ENCODE data around the gene KARS1. TPM values are rescaled to one million over a fixed set of nuclear protein-coding genes. Genes with fewer than 3 reads are reported as not detected.
"Not testable (repeated sequence)": the region's sequence is repeated elsewhere in the genome, so short reads cannot be mapped to it uniquely, and the experiment has no call there.

The KARS1 gene
- total and polyA plus RNA-seq, 9 donors = 55.6 to 189 (median 92.8) TPM

DNA sequence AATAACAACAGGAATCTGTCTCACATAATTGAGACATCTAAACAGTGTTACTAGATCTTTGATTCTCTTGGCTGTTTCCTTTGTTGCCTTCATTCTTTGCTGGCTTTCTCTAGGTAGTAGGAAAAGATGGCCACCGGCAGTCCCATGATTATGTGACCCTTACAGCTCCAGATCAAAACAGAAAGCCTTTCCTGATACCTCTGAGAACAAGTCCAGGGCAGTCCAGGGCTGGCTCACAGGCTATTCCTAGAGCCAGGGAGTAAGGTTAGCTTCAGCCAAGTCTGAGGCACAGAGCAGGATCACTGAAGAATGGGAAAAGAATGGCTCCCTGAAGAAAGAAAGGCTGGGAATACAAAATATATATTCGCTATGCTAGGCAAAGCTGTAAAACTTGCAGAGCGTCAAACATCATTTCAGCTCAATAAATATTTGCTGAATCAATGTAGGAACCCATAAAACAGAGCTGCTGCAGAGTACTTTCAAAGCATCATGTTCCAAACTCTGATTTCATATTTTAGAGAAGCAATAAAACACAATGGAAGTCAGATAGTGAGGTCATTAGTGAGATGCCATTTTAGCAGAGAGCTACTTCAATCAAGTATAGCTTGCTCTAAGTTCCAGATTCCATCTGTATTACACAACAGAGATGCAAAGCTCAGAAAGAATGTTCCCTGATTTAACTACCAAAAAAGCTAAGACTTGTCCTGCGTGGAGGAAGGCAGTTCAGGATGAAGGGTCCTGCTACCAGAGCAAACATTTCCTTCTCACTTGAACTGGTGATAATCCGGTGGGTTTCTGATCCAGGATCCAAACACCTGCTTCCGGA is 47.8 kb downstream of the KARS1 start:
- TF ChIP-seq POLR2A (IDR thresholded peaks at IDR 0.05) = no peak
- TF ChIP-seq EP300 (IDR thresholded peaks at IDR 0.05) = no peak
- TF ChIP-seq, protein P1, sequence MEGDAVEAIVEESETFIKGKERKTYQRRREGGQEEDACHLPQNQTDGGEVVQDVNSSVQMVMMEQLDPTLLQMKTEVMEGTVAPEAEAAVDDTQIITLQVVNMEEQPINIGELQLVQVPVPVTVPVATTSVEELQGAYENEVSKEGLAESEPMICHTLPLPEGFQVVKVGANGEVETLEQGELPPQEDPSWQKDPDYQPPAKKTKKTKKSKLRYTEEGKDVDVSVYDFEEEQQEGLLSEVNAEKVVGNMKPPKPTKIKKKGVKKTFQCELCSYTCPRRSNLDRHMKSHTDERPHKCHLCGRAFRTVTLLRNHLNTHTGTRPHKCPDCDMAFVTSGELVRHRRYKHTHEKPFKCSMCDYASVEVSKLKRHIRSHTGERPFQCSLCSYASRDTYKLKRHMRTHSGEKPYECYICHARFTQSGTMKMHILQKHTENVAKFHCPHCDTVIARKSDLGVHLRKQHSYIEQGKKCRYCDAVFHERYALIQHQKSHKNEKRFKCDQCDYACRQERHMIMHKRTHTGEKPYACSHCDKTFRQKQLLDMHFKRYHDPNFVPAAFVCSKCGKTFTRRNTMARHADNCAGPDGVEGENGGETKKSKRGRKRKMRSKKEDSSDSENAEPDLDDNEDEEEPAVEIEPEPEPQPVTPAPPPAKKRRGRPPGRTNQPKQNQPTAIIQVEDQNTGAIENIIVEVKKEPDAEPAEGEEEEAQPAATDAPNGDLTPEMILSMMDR (IDR thresholded peaks at IDR 0.05) = no peak
- peaks cover 3% of the 10 kb centered on the region for H3K36me3 ChIP-seq
- no peak overlapping the region for H3K4me3 ChIP-seq
- H3K27me3 ChIP-seq = no peaks in the 10 kb centered on the region
- H3K4me1 ChIP-seq (ENCODE audit: insufficient read depth) = no peaks in the 10 kb centered on the region
- intact Hi-C loops (cut with DNase I) = loop anchor here in 1 of 4 donors (5.0 kb wide), 1 partner anchor 1467 kb away; no protein-coding TSS in a partner anchor
- no peak overlapping the region for H3K27ac ChIP-seq
- no peak for DNase-seq
- H3K9me3 ChIP-seq = no peaks in the 10 kb centered on the region
- 88 to 96% (median 95%) methylated on average over 6 of the region's 6 CpGs for WGBS, 3 donors

DNA sequence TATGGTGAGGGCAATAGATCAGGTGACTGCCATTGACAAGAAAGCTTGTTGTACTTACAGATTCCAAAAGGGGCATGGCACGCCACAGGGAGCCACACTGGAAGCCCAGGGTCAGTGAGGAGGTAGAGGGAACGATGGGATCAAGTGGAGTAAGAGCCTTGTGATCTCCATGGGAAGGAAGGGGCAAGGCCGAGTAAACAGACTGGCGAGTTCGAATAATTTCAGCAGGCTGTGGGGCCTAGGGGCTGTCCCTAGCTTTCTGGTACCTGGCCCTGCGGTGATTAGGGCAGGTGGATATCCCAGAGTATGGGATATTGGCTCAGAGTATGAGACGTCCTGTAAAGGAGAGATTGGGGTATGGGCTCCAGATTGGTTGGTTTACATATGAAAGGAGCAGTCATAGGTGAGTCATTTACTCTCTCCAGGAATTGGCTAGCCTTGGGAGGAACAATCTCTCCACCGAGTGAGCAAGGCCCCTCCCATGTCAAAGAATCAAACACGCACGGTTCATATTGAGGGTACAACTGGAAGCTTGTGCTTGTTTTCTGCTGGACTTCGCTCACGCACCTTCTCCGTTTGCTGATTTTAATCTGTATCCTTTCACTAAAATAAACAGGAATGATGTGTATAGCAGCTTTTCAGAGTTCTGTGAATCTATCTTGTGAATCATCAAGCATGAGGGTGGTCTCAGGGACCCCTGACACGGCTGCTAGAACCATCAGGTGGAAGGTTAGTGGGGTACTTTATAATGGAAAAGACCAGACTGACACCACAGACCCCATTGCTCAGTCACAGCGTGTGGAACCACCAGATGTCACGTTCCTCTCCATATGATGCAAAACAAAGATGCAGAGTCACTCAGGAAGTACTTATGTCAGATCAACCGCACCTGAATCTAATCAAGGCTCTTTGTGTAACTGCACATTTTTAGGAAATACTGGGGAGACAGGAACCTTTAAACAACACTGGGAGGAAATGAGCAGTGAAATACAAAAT is 53.3 kb downstream of the KARS1 start:
- WGBS, 3 donors = 79 to 82% (median 82%) methylated on average over 17 of the region's 17 CpGs
- H3K9me3 ChIP-seq = no peaks in the 10 kb centered on the region
- TF ChIP-seq EP300 (IDR thresholded peaks at IDR 0.05) (no peak), POLR2A (IDR thresholded peaks at IDR 0.05) (no peak)
- TF ChIP-seq, protein P1 (IDR thresholded peaks at IDR 0.05) = no peak
- no peak overlapping the region for H3K4me3 ChIP-seq
- no peaks in the 10 kb centered on the region for H3K4me1 ChIP-seq (ENCODE audit: insufficient read depth)
- no peak for DNase-seq
- H3K36me3 ChIP-seq = no peaks in the 10 kb centered on the region
- no peaks in the 10 kb centered on the region for H3K27me3 ChIP-seq
- intact Hi-C loops (cut with DNase I) = no loop called here
- no peak overlapping the region for H3K27ac ChIP-seq

DNA sequence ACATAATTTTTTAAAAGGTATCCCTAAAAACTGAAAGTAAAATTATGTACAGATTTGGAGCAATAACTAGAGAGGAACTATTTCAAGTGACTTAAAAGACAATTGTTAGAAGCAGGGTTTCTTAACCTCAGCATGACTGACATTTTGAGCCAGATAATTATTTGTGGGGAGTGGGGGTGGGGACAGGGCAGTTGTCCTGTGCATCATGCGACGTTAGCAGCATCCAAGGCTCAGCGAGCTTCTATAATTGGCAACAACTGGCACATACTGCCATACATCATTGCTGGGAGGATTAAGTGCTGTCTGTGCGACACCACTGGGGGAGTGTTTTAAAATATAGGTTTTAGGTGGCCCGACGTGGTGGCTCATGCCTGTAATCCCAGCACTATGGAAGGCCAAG is 54.2 kb downstream of the KARS1 start:
- WGBS, 3 donors = 85 to 90% (median 87%) methylated on average over 6 of the region's 6 CpGs
- Histone ChIP-seq H3K36me3 (no peaks in the 10 kb centered on the region), H3K9me3 (no peaks in the 10 kb centered on the region), H3K27ac (no peak overlapping the region), H3K4me1 (ENCODE audit: insufficient read depth) (no peaks in the 10 kb centered on the region), H3K27me3 (no peaks in the 10 kb centered on the region), H3K4me3 (no peak overlapping the region)
- DNase-seq = no peak
- TF ChIP-seq EP300 (IDR thresholded peaks at IDR 0.05) = no peak
- TF ChIP-seq, protein P1 (IDR thresholded peaks at IDR 0.05) = no peak
- no peak for TF ChIP-seq POLR2A (IDR thresholded peaks at IDR 0.05)
- intact Hi-C loops (cut with DNase I) = no loop called here

DNA sequence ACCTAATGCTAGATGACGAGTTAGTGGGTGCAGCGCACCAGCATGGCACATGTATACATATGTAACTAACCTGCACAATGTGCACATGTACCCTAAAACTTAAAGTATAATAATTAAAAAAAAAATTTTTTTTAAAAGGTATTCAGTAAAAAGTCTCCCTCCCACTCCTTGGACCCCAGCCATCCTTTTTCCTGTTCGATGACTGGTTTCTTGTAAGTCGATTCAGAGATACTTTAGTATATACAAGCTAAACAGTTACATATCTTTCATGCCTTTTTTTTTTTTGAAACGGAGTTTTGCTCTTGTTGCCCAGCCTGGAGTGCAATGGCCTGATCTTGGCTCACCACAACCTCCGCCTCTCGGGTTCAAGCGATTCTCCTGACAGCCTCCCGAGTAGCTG is 55.5 kb downstream of the KARS1 start:
- H3K27me3 ChIP-seq; H3K4me3 ChIP-seq; DNase-seq; intact Hi-C loops (cut with DNase I); H3K4me1 ChIP-seq (ENCODE audit: insufficient read depth); H3K36me3 ChIP-seq; H3K9me3 ChIP-seq; H3K27ac ChIP-seq: not testable (repeated sequence)
- WGBS, 3 donors = 14 to 24% (median 21%) methylated on average over 7 to 9 of the region's 9 CpGs

All from ovary (tissue), 9 donors.